Measurements from ENCODE around the gene LHPP. TPM values are rescaled to one million over a fixed set of nuclear protein-coding genes. Genes with fewer than 3 reads are reported as not detected.

LHPP gene
- polyA plus RNA-seq, 3 donors from 2014 or later, result 10.1 to 15.3 (median 14.2) TPM

DNA sequence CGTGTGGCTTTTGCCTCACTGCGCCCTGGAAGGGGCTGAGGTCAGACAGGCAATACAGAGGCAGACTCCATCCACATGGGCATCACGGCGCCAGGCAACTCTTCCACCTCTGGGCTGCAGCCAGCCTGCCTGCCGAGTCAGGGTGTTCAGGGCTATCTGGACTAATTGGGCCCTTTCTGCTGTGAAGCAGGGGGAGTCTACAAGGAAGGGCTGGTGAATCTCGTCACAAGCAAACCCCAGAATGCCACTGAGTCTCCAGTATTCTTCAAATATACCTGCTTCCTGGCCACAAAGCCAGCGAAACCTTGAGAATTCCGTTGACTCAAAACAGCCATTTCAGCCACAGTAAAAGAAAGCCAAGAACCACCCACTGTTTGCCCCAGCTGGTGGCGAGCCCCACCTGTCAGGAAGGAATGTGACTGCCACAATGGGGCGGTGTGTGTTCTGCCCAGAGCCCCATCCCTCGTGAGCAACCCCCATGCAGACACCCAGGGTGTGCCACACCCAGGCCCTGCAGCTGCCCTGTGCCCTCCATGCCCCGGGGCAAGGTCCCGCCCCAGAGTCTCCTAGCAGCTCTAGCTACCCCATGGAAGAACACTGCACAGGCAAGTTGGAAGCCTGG lies 165.2 kb downstream of the LHPP start:
- Mint-ChIP-seq H3K27ac (peak overlapping the region; percentile 86 to 94 (median 90)), H3K36me3 (peaks cover 0 to 3% (median 0%) of the 10 kb centered on the region in 3 donors), H3K4me1 (peaks cover 76 to 77% of the 10 kb centered on the region in 2 donors), H3K27me3 (ENCODE audit: low read depth in 3 of 3) (peaks cover 17 to 23% (median 18%) of the 10 kb centered on the region in 3 donors), H3K9me3 (peaks cover 0 to 1% (median 0%) of the 10 kb centered on the region in 6 donors), H3K4me3 (peak overlapping the region; percentile 60 to 79 (median 61))
- DNase-seq, result peak in 2 of 3 donors; percentile 39 to 42

DNA sequence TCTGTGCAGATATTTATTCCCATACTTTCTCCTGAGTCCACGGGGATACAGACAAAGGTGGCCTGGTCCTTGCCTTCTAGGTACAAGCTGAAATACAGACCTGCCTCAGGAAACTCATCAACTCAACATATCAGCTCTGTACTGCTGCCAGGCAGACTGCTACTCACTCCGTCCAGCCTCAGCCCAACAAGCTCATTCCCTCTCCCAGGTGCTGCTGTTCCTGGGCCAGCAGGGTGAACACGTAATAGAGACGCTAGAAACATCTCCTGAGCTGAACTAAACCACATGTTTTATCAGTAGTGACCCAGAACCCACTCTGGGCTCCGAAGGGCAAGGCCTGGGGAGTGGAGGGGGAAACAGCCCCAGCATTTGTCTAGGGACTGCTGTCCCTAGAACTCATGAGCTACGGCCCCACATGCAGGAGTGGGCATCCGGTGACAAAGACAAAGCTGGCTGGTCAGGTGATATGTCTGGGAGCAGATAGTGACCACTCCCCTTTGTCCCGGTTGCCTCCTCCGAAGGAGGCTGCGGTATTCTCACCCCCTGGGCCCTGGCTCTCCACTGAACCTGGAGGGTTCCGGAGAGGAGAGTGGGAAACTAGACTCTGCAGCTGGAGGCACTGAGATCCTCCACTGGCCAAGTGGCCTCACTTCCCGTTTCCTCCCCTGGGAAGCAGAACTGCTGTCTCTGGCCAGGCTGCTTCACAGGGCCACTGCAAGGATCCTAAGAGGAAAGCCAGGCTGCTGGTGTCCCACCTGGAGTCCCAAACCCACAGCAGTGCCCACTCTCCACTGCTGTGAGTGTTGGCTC lies 166.4 kb downstream of the LHPP start:
- H3K9me3 Mint-ChIP-seq, result peaks cover 0 to 1% (median 0%) of the 10 kb centered on the region in 6 donors
- H3K4me3 Mint-ChIP-seq, result peak overlapping the region; percentile 22 to 60 (median 50)

DNA sequence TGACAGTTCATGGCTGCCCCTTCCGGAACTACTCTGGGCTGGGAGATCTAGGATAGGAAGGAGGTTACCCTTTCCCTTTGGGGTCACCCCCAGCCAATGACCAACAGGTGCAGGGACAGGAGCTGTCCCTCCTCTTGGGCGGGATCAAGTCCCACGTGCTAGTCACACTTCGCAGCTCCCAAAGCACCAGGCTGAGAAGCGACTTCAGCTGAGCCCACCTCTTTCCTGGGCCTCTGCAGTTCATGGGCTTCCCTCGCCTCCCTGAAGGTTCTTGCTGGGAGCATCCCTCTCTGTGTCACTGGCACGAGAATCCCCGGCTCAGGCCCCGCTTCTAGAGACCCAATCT lies 167.0 kb downstream of the LHPP start:
- Mint-ChIP-seq H3K27ac (peak overlapping the region; percentile 86 to 95 (median 90)), H3K27me3 (ENCODE audit: low read depth in 3 of 3) (peaks cover 10 to 28% (median 17%) of the 10 kb centered on the region in 3 donors), H3K9me3 (peaks cover 0 to 1% (median 0%) of the 10 kb centered on the region in 6 donors), H3K36me3 (peaks cover 0 to 8% (median 4%) of the 10 kb centered on the region in 3 donors), H3K4me1 (peaks cover 90 to 93% of the 10 kb centered on the region in 2 donors), H3K4me3 (peak overlapping the region in 2 of 5 donors; percentile 32 to 71)
- DNase-seq, result no peak

More for the DNA sequence above, 166.4 kb downstream of the LHPP start:
- Mint-ChIP-seq H3K36me3 (peaks cover 0 to 3% (median 0%) of the 10 kb centered on the region in 3 donors), H3K27ac (peak overlapping the region; percentile 73 to 94 (median 88)), H3K4me1 (peaks cover 86 to 89% of the 10 kb centered on the region in 2 donors), H3K27me3 (ENCODE audit: low read depth in 3 of 3) (peaks cover 10 to 28% (median 17%) of the 10 kb centered on the region in 3 donors)
- DNase-seq, result no peak

DNA sequence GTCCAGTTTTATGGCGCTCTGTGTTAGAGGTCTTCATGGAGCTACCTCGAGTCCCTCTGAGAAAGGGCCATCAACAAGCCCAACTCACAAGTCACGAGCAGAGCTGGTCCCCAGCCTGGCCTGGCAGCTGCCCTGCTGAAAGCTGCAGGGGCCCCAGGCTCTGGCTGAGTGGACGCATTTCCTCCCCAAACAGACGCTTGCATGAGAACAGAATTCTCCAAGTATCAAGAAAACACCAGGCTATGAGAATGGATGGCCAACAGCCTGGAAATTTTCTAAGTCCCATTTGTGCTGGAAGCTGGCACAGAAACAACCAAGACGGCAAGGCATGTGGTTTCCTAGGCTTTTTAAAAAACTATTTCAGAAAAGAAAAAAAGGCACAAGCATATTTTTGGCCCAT lies 167.8 kb downstream of the LHPP start:
- no peak for DNase-seq
- Mint-ChIP-seq H3K4me1 (peaks cover 91 to 95% of the 10 kb centered on the region in 2 donors), H3K9me3 (peaks cover 0 to 1% (median 0%) of the 10 kb centered on the region in 6 donors), H3K27ac (peak overlapping the region; percentile 86 to 95 (median 90)), H3K4me3 (peak overlapping the region; percentile 49 to 77 (median 67)), H3K36me3 (peaks cover 0 to 6% (median 4%) of the 10 kb centered on the region in 3 donors), H3K27me3 (ENCODE audit: low read depth in 3 of 3) (peaks cover 5 to 23% (median 17%) of the 10 kb centered on the region in 3 donors)

DNA sequence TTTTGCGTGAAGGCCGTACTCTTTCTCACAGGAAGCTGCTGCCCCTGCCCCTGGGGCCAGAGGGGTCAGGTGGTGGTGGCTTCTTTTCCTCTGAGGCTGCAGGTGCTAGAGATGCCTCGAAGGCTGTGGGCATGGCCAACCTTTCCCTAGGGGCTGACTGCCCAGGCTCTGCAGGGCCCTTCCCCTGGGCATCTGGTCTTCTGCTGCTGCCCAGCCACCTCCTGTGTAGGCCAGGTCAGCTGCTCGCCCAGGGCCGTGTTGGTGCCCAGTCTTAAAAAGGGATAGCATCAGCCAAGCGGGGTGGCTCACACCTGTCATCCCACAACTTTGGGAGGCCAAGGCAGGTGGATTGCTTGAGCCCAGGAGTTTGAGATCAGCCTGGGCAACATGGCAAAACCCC lies 168.2 kb downstream of the LHPP start:
- H3K4me1 Mint-ChIP-seq, result peaks cover 91 to 95% of the 10 kb centered on the region in 2 donors
- H3K4me3 Mint-ChIP-seq, result peak overlapping the region in 4 of 5 donors; percentile 66 to 77 (median 69)
- H3K27ac Mint-ChIP-seq, result peak overlapping the region; percentile 86 to 95 (median 90)
- DNase-seq, result no peak
- no peaks in the 10 kb centered on the region for H3K9me3 Mint-ChIP-seq
- H3K27me3 Mint-ChIP-seq (ENCODE audit: low read depth in 3 of 3), result peaks cover 7 to 23% (median 17%) of the 10 kb centered on the region in 3 donors
- H3K36me3 Mint-ChIP-seq, result peaks cover 0 to 10% (median 4%) of the 10 kb centered on the region in 3 donors

DNA sequence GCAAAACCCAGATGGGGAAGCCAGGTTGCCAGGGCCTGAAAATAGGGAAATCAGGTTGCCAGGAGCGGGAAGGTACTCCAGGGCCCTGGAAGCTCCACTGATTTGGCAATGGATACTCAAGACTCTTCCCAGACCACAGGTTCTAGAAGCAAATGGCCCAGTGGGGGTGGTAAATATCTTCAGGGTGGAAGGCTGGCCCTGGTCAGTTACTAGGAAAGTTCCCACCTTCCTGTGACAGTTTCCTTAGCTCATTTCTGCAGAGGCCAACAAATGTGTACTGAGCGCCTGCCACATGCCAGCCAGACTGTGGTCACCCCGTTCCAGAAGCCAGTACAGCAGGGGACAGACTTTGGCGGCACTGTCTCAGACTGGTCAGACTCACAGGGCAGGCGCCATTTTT lies 168.9 kb downstream of the LHPP start:
- H3K9me3 Mint-ChIP-seq, result no peaks in the 10 kb centered on the region
- H3K4me3 Mint-ChIP-seq, result peak overlapping the region in 2 of 5 donors; percentile 13 to 58
- H3K36me3 Mint-ChIP-seq, result peaks cover 0 to 10% (median 4%) of the 10 kb centered on the region in 3 donors
- peaks cover 91 to 95% of the 10 kb centered on the region in 2 donors for H3K4me1 Mint-ChIP-seq
- peak overlapping the region; percentile 71 to 100 (median 77) for H3K27ac Mint-ChIP-seq
- no peak for DNase-seq
- peaks cover 8 to 23% (median 13%) of the 10 kb centered on the region in 3 donors for H3K27me3 Mint-ChIP-seq (ENCODE audit: low read depth in 3 of 3)

DNA sequence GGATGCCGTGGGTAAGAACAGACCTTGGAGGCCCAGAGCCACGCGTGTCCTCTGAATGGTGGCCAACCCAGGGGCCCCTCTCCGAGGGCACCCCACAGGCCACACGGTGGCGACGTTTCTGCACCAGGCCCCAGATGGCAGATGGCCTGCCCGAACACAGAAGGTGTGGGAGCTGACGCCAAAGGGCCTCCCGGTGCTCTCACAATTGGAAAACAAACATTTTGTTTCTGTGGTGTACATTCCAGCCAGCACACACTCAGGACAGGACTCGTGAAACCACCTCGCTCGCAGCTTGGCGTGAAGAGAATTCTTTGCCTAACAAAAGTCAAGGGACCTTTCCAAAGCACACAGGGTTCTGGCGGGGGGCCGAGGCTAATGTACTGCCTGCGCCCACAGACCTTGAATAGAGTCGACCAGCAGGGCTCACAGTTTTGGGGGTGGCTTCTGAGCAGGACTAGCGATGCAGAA lies 170.5 kb downstream of the LHPP start:
- H3K27ac Mint-ChIP-seq, result peak overlapping the region; percentile 76 to 100 (median 88)
- H3K27me3 Mint-ChIP-seq (ENCODE audit: low read depth in 3 of 3), result peaks cover 9 to 28% (median 21%) of the 10 kb centered on the region in 3 donors
- H3K36me3 Mint-ChIP-seq, result peaks cover 0 to 10% (median 4%) of the 10 kb centered on the region in 3 donors
- peak in 2 of 3 donors; percentile 42 to 48 for DNase-seq
- H3K9me3 Mint-ChIP-seq, result no peaks in the 10 kb centered on the region
- no peak overlapping the region for H3K4me3 Mint-ChIP-seq
- H3K4me1 Mint-ChIP-seq, result peaks cover 92 to 99% of the 10 kb centered on the region in 2 donors

DNA sequence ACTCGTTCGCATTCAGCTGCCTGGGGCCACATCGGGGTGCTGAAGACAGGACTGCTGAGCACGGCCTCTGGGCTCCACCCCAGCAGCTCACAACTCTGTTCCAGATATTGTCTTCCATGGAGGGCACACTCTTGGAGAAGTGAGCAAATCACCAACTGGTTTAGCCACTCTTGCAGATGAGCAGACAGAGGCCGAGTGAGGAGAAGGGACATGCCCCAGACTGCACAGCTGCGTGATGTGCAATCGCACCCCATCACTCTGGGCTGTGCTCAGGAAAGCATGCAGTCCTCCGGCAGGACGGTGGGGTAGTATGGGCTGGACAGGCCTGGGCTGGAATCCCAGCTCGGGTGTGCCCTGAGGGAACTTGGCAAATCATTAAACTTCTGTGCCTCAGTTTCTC lies 170.9 kb downstream of the LHPP start:
- H3K36me3 Mint-ChIP-seq, result peaks cover 0 to 10% (median 4%) of the 10 kb centered on the region in 3 donors
- H3K27ac Mint-ChIP-seq, result peak overlapping the region; percentile 64 to 100 (median 88)
- peaks cover 11 to 28% (median 22%) of the 10 kb centered on the region in 3 donors for H3K27me3 Mint-ChIP-seq (ENCODE audit: low read depth in 3 of 3)
- H3K9me3 Mint-ChIP-seq, result no peaks in the 10 kb centered on the region
- DNase-seq, result no peak
- peaks cover 92 to 99% of the 10 kb centered on the region in 2 donors for H3K4me1 Mint-ChIP-seq
- H3K4me3 Mint-ChIP-seq, result no peak overlapping the region

DNA sequence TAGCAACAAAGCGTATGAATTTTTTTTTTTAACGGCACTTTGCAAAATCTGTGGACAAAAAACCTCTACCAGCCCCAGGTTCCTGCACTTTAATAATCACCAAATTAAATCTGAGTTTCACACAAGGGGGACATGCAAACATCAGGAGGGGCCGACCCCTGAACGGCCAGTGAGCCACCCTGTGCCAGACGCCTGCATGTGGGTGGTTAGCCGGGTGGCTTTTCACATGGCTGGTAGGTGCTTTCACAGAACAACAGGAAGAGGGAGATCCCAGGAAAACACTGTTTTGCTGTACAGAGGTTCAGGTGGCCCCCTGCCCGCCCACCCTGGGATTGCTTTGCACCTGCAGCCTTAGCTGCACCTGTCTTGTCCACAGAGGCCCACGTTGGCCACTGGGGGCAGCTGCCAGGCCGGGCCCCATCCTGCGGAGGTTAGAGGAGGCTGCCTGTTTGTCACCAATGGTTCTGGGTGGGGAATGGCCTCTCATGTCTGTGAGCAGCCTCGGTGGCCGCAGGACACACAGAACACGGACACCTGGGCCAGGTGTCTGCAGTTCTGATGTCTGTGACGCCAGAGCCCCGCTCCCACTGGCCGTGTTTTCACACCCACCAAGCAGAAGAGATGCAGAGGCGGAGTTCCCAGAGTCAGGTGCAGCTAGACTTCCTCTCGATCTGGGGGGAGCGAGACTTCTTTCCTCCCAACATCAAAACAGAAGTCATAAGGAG lies 174.8 kb downstream of the LHPP start:
- H3K9me3 Mint-ChIP-seq, result peaks cover 0 to 2% (median 0%) of the 10 kb centered on the region in 6 donors
- H3K4me1 Mint-ChIP-seq, result peaks cover 91 to 99% of the 10 kb centered on the region in 2 donors
- peak; percentile 45 to 61 (median 49) for DNase-seq

DNA sequence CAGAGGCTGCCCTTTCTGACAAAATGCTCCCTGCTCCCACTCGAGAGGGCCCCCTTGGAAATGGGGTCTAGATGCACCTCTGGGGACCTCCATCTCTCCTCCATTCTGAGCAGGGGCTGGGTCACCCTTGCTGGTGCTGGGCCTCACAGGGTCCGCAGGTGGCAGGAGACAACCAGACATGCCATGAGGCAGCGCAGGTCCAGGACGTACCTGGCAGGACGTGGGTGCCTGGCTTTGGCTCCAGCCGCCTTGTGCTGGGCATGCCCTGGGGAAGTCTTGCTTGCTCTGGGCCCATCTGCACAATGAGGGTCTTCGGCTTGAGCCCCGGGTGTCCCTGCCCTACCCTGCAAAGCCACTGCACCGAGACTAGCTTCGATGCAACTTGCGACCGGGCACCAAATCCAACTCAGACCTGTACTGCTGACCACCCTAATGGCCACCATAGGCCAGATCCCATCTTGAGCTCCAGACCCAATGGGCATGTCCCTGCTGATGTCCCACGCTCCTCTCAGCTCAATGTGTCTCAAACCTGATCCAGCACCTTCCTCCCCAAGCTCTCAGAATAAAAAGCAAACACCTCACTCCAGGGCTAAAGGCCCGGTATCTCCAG lies 175.6 kb downstream of the LHPP start:
- DNase-seq, result no peak
- peaks cover 33 to 34% (median 34%) of the 10 kb centered on the region in 3 donors for H3K27me3 Mint-ChIP-seq (ENCODE audit: low read depth in 3 of 3)
- H3K4me1 Mint-ChIP-seq, result peaks cover 91 to 99% of the 10 kb centered on the region in 2 donors
- H3K27ac Mint-ChIP-seq, result peak overlapping the region; percentile 77 to 100 (median 96)
- peak overlapping the region; percentile 25 to 64 (median 47) for H3K4me3 Mint-ChIP-seq
- H3K36me3 Mint-ChIP-seq, result peaks cover 0 to 10% (median 4%) of the 10 kb centered on the region in 3 donors
- peaks cover 0 to 2% (median 0%) of the 10 kb centered on the region in 6 donors for H3K9me3 Mint-ChIP-seq

More for the DNA sequence above, 174.8 kb downstream of the LHPP start:
- Mint-ChIP-seq H3K36me3 (peaks cover 0 to 10% (median 4%) of the 10 kb centered on the region in 3 donors), H3K27me3 (ENCODE audit: low read depth in 3 of 3) (peaks cover 25 to 29% (median 27%) of the 10 kb centered on the region in 3 donors), H3K27ac (peak overlapping the region; percentile 77 to 100 (median 96)), H3K4me3 (peak overlapping the region; percentile 42 to 64 (median 48))

DNA sequence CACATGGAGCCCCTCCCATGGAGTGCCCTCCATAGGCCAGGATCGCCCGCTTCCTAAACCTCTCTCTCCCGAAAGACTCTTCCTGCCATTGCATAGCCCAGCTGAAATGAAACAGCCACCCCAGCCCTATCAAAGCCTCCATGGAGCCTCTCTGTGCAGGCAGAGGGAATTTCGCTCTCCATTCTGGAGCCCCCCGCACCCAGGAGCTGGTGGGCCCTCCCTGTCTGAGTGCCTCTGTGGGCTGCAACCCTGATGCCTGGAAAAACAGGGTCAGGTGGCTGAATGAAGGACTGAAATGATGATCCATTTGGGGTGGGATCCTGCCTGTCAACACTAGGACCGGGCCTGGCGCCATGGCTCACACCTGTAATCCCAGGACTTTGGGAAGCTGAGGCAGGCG lies 176.1 kb downstream of the LHPP start:
- Mint-ChIP-seq H3K27ac (peak overlapping the region; percentile 77 to 100 (median 96)), H3K27me3 (ENCODE audit: low read depth in 3 of 3) (peaks cover 35 to 40% (median 37%) of the 10 kb centered on the region in 3 donors), H3K4me1 (peaks cover 93 to 99% of the 10 kb centered on the region in 2 donors), H3K9me3 (peaks cover 0 to 2% (median 0%) of the 10 kb centered on the region in 6 donors), H3K4me3 (peak overlapping the region in 4 of 5 donors; percentile 25 to 64 (median 56)), H3K36me3 (peaks cover 2 to 11% (median 6%) of the 10 kb centered on the region in 3 donors)
- DNase-seq, result no peak

DNA sequence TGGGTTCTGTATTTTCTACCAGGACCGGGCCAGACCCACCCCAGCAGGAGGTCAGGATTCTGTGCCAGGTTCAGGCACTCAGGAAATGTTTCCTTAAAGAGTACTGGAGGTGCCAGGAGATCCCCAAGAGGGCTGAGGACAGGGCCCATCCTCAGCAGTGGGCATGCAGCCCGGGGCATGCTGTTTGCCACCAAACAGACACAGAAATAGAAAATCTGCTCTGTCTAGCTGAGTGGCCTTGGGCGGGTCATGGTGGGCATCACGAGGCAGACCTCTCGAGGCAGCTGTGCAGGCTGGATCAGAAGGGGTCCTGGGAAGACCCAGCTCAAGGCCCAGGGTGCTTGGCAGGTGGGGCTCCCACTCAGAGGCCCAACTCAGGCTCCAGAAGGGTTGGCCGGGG lies 177.6 kb downstream of the LHPP start:
- DNase-seq, result no peak
- Mint-ChIP-seq H3K27ac (peak overlapping the region; percentile 95 to 100 (median 100)), H3K4me1 (peaks cover 94 to 99% of the 10 kb centered on the region in 2 donors), H3K9me3 (peaks cover 0 to 2% (median 0%) of the 10 kb centered on the region in 6 donors), H3K4me3 (peak overlapping the region in 1 of 5 donors; percentile 36), H3K36me3 (peaks cover 3 to 8% (median 8%) of the 10 kb centered on the region in 3 donors), H3K27me3 (ENCODE audit: low read depth in 3 of 3) (peaks cover 40 to 48% (median 47%) of the 10 kb centered on the region in 3 donors)

Measured in immature natural killer cell (primary cell).